ENCODE results near the gene C1QTNF12.

Gene C1QTNF12

GRCh38 chr1:1281533-1282321 lies 35.2 kb upstream of the C1QTNF12 start:
- no peak for DNase-seq (ENCODE audit: low read depth in 2 of 2)

DNA sequence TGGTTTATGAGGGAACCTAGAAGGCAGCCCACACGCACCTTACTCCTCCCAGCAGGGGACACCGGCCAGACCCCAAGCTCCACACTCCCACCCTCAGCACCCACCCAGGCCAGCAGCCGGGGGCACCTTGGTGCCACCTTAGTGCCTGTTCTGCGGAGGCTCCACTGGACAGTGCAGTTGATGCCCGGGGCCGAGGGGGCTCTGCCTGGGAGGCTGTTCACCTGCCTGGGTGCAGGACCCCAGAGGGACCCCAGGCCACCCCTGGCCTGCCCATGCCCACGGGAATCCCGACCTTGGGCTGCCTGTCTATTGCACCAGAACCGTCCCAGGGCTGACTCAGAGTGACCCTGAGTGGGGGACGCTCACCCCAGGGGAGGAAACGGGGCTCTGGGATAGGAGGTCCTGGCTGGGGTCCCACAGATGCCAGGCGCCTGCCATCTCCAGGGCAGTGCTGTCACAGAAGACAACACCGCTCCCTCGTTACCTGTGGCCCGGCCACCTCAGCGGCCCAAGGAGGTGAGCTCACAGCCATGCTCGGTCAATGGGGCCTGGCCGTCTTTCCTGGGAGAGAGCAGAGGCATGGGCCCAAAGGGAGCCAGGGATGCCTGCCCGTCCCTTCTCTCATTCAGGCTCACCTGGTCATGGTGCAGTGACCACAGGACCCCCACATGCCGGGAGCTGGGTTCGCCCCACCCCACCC lies 34.4 kb upstream of the C1QTNF12 start:
- DNase-seq (ENCODE audit: low read depth in 2 of 2): no peak

DNA sequence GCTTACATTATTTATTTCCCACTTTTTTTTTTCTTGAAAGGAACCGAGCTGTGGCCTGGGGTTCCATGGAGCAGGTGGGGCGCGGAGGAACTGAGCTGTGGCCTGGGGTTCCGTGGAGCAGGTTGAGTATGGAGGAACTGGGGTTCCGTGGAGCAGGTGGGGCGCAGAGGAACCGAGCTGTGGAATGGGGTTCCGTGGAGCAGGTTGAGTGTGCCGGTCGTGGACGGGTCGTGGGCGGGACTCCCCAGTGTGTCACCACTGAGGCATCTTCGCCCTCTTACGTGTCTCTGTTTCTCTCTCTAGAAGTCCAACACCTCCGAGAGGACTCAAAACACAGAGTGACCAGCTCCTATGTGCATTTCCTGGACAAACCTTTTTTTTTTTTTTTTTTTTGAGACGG lies 32.5 kb upstream of the C1QTNF12 start:
- DNase-seq (ENCODE audit: low read depth in 2 of 2): no peak

DNA sequence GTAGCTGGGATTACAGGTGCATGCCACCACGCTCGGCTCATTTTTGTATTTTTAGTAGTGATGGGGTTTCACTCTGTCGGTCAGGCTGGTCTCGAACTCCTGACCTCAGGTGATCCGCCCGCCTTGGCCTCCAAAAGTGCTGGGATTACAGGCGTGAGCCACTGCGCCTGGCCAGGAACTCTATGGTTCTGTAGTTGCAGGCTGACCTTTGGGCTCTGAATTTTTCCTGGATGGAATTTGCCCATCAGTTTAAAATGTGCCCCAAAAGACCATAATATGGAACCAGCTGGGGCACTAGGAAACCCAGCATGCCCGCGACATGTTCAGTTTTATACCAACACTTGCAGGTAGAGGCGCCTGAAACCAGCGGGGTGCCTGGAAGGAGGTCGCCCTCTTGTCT lies 32.1 kb upstream of the C1QTNF12 start:
- no peak for DNase-seq (ENCODE audit: low read depth in 2 of 2)

DNA sequence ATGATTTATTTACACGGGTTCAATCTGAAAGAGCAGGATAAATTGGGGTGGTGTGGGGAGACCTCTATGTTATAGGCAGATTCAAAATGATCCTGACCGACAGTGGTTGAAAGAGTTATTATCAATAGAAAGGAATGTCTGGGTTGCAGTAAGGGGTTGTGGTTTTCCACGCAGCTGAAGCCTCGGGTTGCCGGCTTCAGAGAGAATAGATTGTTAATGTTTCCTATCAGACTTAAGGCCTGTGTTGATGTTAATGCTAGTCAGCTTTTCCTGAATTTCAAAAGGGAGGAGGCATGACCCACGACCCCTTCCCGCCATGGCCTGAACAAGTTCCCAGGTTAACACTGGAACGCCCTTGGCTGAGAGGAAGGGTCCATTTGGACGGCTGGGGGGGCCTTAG lies 29.3 kb upstream of the C1QTNF12 start:
- no peak for DNase-seq (ENCODE audit: low read depth in 2 of 2)

GRCh38 chr1:1274931-1275431 lies 28.5 kb upstream of the C1QTNF12 start:
- DNase-seq (ENCODE audit: low read depth in 2 of 2): no peak

- no peak for DNase-seq (ENCODE audit: low read depth in 2 of 2)
Observed at GRCh38 chr1:1274299-1274930, 27.9 kb upstream of the C1QTNF12 start.

DNA sequence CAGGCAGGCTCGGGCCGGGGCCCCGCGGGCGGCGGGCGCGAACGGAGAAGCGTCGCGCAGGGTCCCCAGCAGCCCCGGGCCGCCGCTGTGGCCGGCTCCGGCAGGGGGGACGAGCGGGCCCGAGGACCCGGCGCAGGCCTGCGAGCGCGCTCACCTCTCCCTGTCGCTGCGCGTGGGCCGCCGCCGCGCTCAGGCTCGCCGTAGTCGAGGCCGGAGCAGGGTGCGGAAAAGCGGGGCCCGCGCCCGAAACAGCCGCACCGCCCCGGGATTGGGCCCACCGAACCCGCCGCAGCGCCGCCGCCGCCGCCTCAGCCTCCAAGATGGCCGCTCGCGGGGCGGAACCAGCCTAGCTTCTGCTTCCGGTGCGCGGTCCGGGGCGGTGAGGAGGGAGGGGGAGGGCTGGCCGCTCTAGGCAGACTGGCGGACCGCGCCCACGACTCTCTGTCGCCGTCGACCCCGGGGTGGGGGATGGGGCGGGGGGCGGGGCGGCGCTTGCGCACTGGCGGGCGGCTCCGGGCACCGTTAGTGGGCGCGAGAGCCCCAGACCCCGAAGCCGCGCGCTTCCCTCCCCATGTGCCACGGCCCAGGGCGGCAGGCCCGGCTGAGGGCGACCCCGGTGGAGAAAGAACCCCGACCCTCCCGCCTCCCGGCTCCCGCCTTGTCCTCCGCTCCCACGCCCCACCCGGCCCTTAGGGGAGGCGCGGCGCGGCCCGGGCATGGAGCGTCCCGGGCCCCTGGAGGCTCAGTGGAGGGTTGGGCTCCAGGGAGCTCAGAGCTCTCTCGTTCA lies 27.2 kb upstream of the C1QTNF12 start, which contains the start of gene UBE2J2:
UBE2J2 (minus strand) TSS at position 343 of the 787 bp plus-strand sequence. CDS start 5,862 bp downstream, outside the sequence.
- DNase-seq (ENCODE audit: low read depth in 2 of 2): peak; percentile 92

- no peak for DNase-seq (ENCODE audit: low read depth in 2 of 2)
Observed at GRCh38 chr1:1273209-1273511, 26.6 kb upstream of the C1QTNF12 start.

DNA sequence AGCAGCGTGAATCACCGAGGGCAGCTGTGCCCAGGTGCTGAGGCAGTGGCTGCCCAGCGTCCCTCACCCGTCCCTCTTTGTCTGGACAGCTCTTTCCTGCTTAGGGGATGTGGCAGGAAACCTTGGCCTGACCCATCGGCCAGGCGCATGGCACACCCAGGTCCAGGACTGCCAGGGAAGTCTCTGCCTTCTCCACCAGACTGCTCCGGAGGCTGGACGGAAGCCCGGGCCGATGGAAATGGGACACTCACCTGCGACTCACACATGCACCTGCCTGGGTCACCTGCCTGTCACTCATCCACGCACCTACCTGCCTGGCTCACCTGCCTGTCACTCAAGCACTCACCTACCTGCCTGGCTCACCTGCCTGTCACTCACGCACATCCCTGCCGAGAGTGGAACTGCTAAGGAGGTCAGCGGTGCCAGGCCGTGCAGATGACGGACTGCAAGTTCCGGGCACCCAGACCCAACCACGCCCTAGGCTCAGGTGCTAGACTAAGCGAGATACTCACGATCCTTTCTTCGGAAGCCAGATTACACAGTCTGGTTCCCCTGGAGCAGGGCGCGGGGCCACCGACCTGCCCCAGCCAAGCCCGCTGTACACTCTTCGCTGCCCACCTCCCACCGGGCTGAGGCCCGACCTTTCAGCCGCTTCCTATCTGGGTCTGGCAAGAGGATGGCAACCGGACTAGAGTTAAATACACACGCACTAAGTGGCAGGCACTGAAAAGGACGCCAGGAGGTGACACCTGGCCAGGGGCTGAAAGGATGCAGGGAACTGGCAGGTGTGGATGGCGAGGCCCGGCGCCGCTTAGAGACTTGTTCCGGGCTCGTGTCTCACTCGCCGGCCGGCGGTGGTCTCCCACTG lies 26.1 kb upstream of the C1QTNF12 start:
- no peak for DNase-seq (ENCODE audit: low read depth in 2 of 2)

DNA sequence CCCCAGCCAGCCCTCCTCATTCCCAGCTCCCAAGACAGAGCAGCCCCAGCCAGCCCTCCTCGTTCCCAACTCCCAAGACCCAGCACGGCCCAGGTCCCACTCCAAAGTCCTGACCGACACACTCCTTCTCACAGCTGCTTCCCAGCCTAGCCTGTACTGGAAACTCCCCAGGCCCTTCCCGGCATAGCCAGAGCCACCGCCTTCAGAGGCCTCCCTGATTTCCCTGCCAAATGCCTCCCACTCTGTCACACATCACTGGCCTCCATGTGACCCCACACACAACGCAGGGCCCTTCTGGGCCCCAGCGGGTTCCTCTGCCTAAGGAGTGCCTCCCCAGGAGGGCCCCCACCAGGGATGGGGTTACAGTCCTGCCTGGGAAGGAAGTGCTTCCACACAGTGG lies 24.3 kb upstream of the C1QTNF12 start:
- DNase-seq (ENCODE audit: low read depth in 2 of 2): no peak

GRCh38 chr1:1268284-1268682 lies 21.8 kb upstream of the C1QTNF12 start:
- DNase-seq (ENCODE audit: low read depth in 2 of 2): no peak

- DNase-seq (ENCODE audit: low read depth in 2 of 2): no peak
Observed at GRCh38 chr1:1267488-1268283, 21.2 kb upstream of the C1QTNF12 start.

DNA sequence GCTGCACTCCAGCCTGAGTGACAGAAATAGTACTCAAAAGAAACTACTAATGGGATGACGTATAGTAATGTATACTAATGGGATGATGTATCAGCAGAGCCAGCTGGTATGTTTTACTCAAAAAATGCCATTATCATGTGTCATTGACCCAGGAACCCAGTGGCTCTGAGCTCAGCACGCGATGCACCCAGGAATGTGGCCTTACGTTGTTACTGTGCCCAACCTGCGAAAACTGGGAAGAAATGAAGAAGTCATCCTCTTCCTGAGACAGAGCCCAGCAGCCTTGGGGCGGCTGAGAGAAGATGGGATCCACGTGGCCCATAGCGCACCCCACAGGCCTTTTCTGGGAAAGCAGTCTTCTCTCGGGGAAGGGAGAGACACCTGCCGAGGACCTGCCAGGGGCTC lies 18.3 kb upstream of the C1QTNF12 start:
- DNase-seq (ENCODE audit: low read depth in 2 of 2): no peak

- no peak for DNase-seq (ENCODE audit: low read depth in 2 of 2)
Observed at GRCh38 chr1:1264026-1264425, 17.5 kb upstream of the C1QTNF12 start.

DNA sequence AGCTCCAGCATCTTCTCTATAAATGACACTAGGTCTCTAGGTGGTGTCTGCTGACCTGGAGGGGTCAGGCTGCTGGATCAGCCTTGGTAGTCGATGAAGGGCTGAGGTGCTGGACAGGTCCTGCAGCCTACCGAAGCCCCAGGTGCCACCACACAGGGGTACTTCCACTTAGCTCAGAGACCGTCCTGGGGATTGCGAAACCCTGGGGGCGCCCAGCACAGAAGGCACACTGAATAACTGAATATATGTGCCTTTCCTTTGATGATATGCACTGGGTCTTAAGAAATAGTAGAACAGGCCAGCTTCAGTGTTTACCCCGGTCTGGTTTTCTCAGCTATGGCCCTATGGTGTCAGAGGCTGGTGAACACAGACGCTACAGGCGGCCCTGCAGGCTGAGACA lies 16.2 kb upstream of the C1QTNF12 start:
- no peak for DNase-seq (ENCODE audit: low read depth in 2 of 2)

DNA sequence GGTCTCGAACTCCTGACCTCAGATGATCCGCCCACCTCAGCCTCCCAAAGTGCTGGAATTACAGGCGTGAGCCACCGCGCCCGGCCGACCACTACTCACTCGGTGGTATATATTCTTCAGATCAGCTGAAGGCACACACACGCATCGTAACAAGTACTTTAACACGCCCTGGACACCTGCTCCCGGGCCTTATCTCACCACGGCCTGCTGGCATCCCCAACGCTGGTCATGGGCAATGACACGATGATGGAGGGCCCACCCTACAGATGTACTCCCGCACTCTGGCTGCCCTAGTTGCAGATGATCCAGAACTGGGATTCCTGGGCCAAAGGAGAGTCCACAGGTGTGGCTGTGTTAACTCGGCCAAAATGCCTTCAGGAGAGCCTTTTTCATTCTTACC lies 15.5 kb upstream of the C1QTNF12 start:
- DNase-seq (ENCODE audit: low read depth in 2 of 2): no peak

- DNase-seq (ENCODE audit: low read depth in 2 of 2): no peak
Observed at GRCh38 chr1:1260843-1261560, 14.5 kb upstream of the C1QTNF12 start.

DNA sequence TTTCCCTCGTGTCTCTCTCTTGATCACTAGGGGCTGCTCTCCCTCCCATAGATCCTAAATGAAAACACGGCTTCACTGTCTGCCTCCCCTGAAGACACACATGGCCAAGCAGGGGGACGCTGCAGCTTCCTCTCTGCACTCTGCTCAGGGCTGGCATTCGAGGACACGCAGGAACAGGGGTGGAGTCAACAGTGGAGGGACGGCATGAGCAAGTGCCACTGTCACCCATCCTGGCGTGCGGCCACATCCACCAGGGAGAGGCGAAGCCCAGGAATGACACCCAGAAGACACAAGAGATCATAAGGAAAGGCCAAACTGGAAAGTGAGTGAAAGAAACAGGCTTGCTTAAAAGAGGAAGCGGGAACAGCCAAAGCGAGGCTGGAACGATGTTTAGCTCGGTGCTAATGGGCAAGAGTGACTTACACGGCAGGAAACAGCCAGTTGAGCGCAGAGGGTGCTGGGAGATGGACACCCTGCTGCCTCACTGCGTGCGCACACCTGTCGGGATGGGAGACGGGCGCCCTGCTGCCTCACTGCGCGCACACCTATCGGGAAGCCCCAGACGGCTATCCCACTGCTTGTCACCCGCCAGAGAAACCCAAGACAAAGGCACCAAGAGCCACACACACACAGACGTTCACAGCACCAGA lies 13.6 kb upstream of the C1QTNF12 start:
- DNase-seq (ENCODE audit: low read depth in 2 of 2): no peak

Data from stimulated activated CD4-positive, alpha-beta T cell treated with anti-CD3 and anti-CD28 coated beads, Interleukin-4, amount 100 ng/mL, for 48 hours (primary cell).